Suprapubic skin (tissue), 3 donors: ENCODE results near the gene CALM3.

Source experiments
- CTCF ChIP-seq, 2 donors: fragments of 200-600 bp in 1 of 2; fragments of 450-650 bp in 1 of 2; sonication (generic) in 1 of 2; IDR thresholded peaks; one replicate each; pipeline ENCODE4 v1.5.1; 2016 to 2019; ENCODE audit warnings: antibody characterized with exemption in 2 of 2, mild to moderate bottlenecking in 1 of 2, moderate library complexity in 1 of 2
- EP300 ChIP-seq: sonication (generic); formaldehyde crosslinking; IDR thresholded peaks from one replicate; pipeline ENCODE4 v1.6.1; 2017; ENCODE audit warnings: antibody characterized with exemption
- POLR2A ChIP-seq, 2 donors: fragments of 450-650 bp; IDR thresholded peaks; one replicate each; pipeline ENCODE4 v1.6.1; 2017; ENCODE audit warnings: antibody characterized with exemption in 2 of 2, mild to moderate bottlenecking in 2 of 2, moderate library complexity in 2 of 2

GRCh38 chr19:46585539-46585938 is 15.6 kb upstream of the CALM3 start:
- TF ChIP-seq CTCF (IDR thresholded peaks at IDR 0.05), result no peak
- no peak for TF ChIP-seq EP300
- TF ChIP-seq POLR2A (IDR thresholded peaks at IDR 0.05), result no peak
